ENCODE data around the gene ME3.

- no peak for TF ChIP-seq POLR2A (IDR thresholded peaks at IDR 0.05)
- TF ChIP-seq CTCF (IDR thresholded peaks at IDR 0.05), result no peak
Observed at GRCh38 chr11:86595955-86596354, 76.5 kb downstream of the ME3 start.

Data from vagina (tissue), 2 donors.